ENCODE results near the gene HLA-DQB2.
"Not testable (repeated sequence)": the region's sequence is repeated elsewhere in the genome, so short reads cannot be mapped to it uniquely, and the experiment has no call there.

The HLA-DQB2 gene

DNA sequence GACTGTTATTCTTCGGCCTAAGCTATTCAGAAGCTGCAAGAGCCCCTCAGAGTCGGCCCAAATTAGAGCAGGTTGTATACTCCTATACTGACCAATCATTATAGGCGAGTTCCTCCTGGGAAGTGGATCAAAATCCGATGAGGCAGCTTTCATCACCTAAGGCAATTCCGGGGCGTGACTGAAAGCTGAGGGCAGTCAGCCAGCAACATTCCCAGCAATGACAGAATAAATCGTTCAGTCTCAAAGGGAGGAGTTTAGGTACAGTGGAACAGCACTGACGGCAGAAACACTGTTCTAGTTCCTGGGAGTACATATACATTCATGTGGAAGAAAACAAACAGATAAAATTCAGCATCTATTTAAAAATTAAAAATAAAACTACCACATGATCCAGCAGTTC lies 10.8 kb downstream of the HLA-DQB2 start:
- no peak for DNase-seq (ENCODE audit: low spot score)
- TF ChIP-seq, protein P1, sequence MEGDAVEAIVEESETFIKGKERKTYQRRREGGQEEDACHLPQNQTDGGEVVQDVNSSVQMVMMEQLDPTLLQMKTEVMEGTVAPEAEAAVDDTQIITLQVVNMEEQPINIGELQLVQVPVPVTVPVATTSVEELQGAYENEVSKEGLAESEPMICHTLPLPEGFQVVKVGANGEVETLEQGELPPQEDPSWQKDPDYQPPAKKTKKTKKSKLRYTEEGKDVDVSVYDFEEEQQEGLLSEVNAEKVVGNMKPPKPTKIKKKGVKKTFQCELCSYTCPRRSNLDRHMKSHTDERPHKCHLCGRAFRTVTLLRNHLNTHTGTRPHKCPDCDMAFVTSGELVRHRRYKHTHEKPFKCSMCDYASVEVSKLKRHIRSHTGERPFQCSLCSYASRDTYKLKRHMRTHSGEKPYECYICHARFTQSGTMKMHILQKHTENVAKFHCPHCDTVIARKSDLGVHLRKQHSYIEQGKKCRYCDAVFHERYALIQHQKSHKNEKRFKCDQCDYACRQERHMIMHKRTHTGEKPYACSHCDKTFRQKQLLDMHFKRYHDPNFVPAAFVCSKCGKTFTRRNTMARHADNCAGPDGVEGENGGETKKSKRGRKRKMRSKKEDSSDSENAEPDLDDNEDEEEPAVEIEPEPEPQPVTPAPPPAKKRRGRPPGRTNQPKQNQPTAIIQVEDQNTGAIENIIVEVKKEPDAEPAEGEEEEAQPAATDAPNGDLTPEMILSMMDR (IDR thresholded peaks at IDR 0.05), result no peak
- Histone ChIP-seq H3K27ac (no peak overlapping the region), H3K4me3 (no peak overlapping the region)

DNA sequence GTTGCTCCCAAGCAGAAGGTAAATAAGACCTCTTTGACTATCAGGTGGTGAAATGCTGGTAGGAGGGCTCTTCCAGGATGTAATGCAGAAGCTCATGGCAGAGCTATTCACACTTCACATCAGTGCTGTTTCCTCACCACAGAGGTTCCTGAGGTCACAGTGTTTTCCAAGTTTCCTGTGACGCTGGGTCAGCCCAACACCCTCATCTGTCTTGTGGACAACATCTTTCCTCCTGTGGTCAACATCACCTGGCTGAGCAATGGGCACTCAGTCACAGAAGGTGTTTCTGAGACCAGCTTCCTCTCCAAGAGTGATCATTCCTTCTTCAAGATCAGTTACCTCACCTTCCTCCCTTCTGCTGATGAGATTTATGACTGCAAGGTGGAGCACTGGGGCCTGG lies 17.7 kb downstream of the HLA-DQB2 start:
- DNase-seq (ENCODE audit: low spot score); H3K27ac ChIP-seq; H3K4me3 ChIP-seq: not testable (repeated sequence)

DNA sequence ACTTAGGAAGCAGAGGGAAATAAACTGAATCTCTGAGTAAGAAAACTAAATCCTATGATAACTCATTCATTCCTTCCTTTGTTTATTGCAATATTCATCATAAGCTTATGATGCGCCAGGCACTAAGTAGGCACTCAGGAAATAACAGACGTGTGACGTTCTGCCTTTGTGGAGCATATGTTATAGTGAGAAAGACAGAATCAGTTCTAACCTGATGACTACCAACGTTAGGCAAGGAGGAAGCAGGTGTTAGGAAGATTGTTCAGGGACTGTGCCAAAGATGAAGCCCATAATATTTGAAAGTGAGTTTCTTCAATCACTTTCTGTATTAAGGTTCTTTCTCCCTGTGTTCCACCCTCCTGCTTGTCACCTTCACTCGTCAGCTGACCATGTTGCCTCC lies 18.6 kb downstream of the HLA-DQB2 start:
- DNase-seq (ENCODE audit: low spot score), result no peak
- Histone ChIP-seq H3K4me3 (no peak overlapping the region), H3K27ac (no peak overlapping the region)
- TF ChIP-seq, protein P1 (IDR thresholded peaks at IDR 0.05), result no peak

DNA sequence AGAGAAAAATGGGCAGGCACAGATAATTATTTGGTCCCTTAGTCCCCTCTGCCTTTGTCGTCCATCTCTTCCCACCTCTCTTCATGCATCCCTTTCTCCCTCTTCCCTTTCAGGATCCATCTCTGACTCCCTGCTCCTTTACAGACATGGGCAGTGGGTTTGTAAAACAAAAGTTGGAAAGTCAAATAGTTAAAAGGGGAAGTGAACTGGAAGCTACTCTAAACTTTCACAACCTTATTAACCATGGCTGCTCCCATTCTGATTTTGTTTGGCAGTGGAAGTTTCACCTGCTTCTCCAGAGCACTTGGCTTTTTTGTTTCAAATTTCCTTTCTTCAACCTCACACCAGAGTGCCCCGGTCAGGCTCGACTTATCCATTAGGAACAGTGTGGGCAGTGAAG lies 21.0 kb downstream of the HLA-DQB2 start:
- H3K4me3 ChIP-seq, result no peak overlapping the region
- DNase-seq (ENCODE audit: low spot score), result no peak
- TF ChIP-seq, protein P1 (IDR thresholded peaks at IDR 0.05), result no peak
- no peak overlapping the region for H3K27ac ChIP-seq

DNA sequence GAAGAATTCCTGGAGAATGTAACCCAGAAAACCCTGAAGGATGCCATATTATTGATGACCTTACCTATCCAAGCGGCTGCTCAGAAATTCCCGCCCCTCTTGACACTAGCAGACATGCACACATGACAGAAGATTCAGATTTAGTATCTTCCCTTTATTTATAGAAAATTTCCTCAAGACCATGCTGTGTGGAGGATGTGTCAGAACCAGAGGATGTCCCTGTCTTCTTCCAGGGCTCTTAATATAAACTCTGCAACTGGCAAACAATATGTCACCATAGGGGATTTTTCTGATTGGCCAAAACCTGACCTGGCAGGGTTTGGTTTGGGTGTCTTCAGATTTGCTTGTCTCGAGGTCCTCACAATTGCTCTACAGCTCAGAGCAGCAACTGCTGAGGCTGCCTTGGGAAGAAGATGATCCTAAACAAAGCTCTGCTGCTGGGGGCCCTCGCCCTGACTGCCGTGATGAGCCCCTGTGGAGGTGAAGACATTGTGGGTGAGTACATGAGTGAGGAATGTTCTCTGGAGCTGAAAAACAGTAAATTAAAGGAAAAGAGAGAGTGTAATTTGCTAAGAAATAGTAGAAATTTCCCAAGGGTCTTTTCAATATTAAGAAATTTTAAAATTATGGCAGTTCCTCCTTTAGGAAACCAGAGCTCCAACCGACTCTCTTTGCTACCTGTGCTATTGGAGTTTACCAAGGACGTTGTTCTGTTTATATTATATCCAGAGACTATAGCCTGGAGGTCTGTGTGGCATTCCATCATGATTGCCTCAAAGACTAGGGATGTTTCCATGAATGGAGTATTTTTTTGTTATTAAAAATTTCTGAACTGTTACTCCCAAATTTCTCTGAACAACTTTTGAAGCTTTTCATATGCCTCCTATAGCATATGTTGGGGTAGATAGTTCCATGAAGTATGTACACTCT lies 22.0 kb downstream of the HLA-DQB2 start, which contains the start of gene HLA-DQA2:
HLA-DQA2 (plus strand) TSS at position 361 of the 930 bp plus-strand sequence; CDS start at position 414, 53 bp downstream.
- Histone ChIP-seq H3K27ac (no peak within 1 kb of the TSS), H3K4me3 (no peak within 1 kb of the TSS)
- TF ChIP-seq, protein P1 (IDR thresholded peaks at IDR 0.05), result no peak
- no peak for DNase-seq (ENCODE audit: low spot score)

DNA sequence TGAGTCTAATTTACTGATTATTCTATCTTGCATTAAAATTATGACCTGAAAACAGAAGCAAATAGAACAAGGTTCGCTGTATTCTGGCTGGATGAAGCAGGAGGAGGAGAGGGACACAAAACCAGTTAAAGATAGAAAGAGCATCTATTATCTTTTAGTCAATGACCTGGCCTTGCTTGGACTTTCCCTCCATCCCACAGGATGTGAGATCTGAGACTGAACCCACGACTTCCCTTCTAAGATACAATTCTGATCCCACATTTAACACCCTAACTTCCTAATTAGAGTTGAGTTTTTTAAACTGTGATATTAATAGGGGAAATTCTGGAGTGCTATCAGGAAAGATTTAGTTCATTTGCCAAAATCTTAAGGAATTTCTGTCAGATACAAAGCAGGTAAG lies 25.2 kb downstream of the HLA-DQB2 start:
- H3K27ac ChIP-seq, result no peak overlapping the region
- no peak overlapping the region for H3K4me3 ChIP-seq
- DNase-seq (ENCODE audit: low spot score), result no peak
- TF ChIP-seq, protein P1 (IDR thresholded peaks at IDR 0.05), result no peak

DNA sequence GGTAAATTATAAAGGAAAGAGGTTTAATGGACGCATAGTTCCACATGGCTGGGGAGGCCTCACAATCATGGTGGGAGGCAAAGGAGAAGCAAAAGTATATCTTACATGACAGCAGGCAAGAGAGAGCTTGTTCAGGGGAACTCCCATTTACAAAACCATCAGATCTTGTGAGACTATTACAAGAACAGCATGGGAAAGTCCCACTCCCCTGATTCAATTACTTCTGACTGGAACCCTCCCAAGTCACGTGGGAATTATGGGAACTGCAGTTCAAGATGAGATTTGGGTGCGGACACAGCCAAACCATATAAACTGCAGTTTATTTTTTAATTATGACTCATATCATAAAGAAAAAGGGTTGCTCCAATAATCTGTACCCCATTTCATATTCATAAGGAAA lies 44.5 kb downstream of the HLA-DQB2 start:
- no peak for DNase-seq (ENCODE audit: low spot score)
- H3K4me3 ChIP-seq, result no peak overlapping the region
- H3K27ac ChIP-seq, result no peak overlapping the region
- TF ChIP-seq, protein P1 (IDR thresholded peaks at IDR 0.05), result no peak
